ENCODE measurements around the gene SPG11.
A peak's percentile ranks its signal among the peaks of the same experiment; 100 is the strongest.

SPG11 gene

DNA sequence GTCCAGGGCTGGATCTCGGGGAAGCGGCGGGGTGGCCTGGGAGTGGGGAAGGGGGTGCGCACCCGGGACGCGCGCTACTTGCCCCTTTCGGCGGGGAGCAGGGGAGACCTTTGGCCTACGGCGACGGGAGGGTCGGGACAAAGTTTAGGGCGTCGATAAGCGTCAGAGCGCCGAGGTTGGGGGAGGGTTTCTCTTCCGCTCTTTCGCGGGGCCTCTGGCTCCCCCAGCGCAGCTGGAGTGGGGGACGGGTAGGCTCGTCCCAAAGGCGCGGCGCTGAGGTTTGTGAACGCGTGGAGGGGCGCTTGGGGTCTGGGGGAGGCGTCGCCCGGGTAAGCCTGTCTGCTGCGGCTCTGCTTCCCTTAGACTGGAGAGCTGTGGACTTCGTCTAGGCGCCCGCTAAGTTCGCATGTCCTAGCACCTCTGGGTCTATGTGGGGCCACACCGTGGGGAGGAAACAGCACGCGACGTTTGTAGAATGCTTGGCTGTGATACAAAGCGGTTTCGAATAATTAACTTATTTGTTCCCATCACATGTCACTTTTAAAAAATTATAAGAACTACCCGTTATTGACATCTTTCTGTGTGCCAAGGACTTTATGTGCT lies 48.4 kb upstream of the SPG11 start:
- H4K20me1 ChIP-seq (ENCODE audit: insufficient read depth, low read length): peaks cover 44% of the 10 kb centered on the region
- peak overlapping the region; percentile 75 for H3K4me2 ChIP-seq (ENCODE audit: low read depth, low read length)
- no peaks in the 10 kb centered on the region for H3K9me2 ChIP-seq (replicated peaks; ENCODE audit: insufficient read depth, low read length)
- H3K4me3 ChIP-seq (ENCODE audit: low read length): peak overlapping the region; percentile 97
- DNase-seq: peak; percentile 43
- H3K4me1 ChIP-seq (ENCODE audit: low read length): peaks cover 42% of the 10 kb centered on the region
- H3F3A ChIP-seq (ENCODE audit: insufficient read depth, low read length): peaks cover 52% of the 10 kb centered on the region
- no peaks in the 10 kb centered on the region for H3K9me3 ChIP-seq (replicated peaks; ENCODE audit: insufficient read depth, low read length)
- peaks cover 58% of the 10 kb centered on the region for H3K79me2 ChIP-seq (ENCODE audit: low read length)
- peaks cover 18% of the 10 kb centered on the region for H3K36me3 ChIP-seq (replicated peaks; ENCODE audit: insufficient read depth, low read length)
- peak overlapping the region; percentile 97 for H3K9ac ChIP-seq (ENCODE audit: low read length)
- H3K27ac ChIP-seq (ENCODE audit: low read length): peak overlapping the region; percentile 97
- H2AFZ ChIP-seq (ENCODE audit: low read length): no peak overlapping the region
- no peaks in the 10 kb centered on the region for H3K27me3 ChIP-seq (replicated peaks; ENCODE audit: insufficient read depth, low read length)
- TF ChIP-seq EZH2 (optimal IDR thresholded peaks at IDR 0.05; ENCODE audit: low read depth, low read length): no peak
- TF ChIP-seq, protein P1, sequence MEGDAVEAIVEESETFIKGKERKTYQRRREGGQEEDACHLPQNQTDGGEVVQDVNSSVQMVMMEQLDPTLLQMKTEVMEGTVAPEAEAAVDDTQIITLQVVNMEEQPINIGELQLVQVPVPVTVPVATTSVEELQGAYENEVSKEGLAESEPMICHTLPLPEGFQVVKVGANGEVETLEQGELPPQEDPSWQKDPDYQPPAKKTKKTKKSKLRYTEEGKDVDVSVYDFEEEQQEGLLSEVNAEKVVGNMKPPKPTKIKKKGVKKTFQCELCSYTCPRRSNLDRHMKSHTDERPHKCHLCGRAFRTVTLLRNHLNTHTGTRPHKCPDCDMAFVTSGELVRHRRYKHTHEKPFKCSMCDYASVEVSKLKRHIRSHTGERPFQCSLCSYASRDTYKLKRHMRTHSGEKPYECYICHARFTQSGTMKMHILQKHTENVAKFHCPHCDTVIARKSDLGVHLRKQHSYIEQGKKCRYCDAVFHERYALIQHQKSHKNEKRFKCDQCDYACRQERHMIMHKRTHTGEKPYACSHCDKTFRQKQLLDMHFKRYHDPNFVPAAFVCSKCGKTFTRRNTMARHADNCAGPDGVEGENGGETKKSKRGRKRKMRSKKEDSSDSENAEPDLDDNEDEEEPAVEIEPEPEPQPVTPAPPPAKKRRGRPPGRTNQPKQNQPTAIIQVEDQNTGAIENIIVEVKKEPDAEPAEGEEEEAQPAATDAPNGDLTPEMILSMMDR (IDR thresholded peaks at IDR 0.05; ENCODE audit: low read length): no peak
- TF ChIP-seq EZH2phosphoT487 (IDR thresholded peaks at IDR 0.05; ENCODE audit: low read length): no peak

DNA sequence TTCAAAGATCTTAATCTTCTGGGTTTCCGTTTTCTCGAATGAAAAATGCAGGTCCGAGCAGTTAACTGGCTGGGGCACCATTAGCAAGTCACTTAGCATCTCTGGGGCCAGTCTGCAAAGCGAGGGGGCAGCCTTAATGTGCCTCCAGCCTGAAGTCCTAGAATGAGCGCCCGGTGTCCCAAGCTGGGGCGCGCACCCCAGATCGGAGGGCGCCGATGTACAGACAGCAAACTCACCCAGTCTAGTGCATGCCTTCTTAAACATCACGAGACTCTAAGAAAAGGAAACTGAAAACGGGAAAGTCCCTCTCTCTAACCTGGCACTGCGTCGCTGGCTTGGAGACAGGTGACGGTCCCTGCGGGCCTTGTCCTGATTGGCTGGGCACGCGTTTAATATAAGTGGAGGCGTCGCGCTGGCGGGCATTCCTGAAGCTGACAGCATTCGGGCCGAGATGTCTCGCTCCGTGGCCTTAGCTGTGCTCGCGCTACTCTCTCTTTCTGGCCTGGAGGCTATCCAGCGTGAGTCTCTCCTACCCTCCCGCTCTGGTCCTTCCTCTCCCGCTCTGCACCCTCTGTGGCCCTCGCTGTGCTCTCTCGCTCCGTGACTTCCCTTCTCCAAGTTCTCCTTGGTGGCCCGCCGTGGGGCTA lies 47.8 kb upstream of the SPG11 start, which contains the start of the genes B2M and PATL2:
Gene B2M, plus strand, starts transcription at position 422 of the 647 bp plus-strand sequence. Its CDS starts 30 bp downstream, at position 452.
Gene PATL2, minus strand, starts transcription at position 228 of the 647 bp plus-strand sequence. CDS start 34,833 bp downstream, outside the sequence.
- peaks cover 46% of the 10 kb centered on the region for H3F3A ChIP-seq (ENCODE audit: insufficient read depth, low read length)
- DNase-seq: peak; percentile 98
- peak within 1 kb of the TSS; percentile 83 for H3K4me2 ChIP-seq (ENCODE audit: low read depth, low read length)
- peaks cover 35% of the 10 kb centered on the region for H3K4me1 ChIP-seq (ENCODE audit: low read length)
- peak within 1 kb of the TSS; percentile 97 for H3K27ac ChIP-seq (ENCODE audit: low read length)
- peak within 1 kb of the TSS; percentile 97 for H3K4me3 ChIP-seq (ENCODE audit: low read length)
- H4K20me1 ChIP-seq (ENCODE audit: insufficient read depth, low read length): peaks cover 37% of the 10 kb centered on the region
- H3K27me3 ChIP-seq (replicated peaks; ENCODE audit: insufficient read depth, low read length): no peaks in the 10 kb centered on the region
- no peaks in the 10 kb centered on the region for H3K9me3 ChIP-seq (replicated peaks; ENCODE audit: insufficient read depth, low read length)
- H2AFZ ChIP-seq (ENCODE audit: low read length): peak within 1 kb of the TSS; percentile 48
- no peak for TF ChIP-seq EZH2phosphoT487 (IDR thresholded peaks at IDR 0.05; ENCODE audit: low read length)
- peak within 1 kb of the TSS; percentile 97 for H3K9ac ChIP-seq (ENCODE audit: low read length)
- peaks cover 52% of the 10 kb centered on the region for H3K79me2 ChIP-seq (ENCODE audit: low read length)
- no peaks in the 10 kb centered on the region for H3K9me2 ChIP-seq (replicated peaks; ENCODE audit: insufficient read depth, low read length)
- H3K36me3 ChIP-seq (replicated peaks; ENCODE audit: insufficient read depth, low read length): peaks cover 12% of the 10 kb centered on the region

DNA sequence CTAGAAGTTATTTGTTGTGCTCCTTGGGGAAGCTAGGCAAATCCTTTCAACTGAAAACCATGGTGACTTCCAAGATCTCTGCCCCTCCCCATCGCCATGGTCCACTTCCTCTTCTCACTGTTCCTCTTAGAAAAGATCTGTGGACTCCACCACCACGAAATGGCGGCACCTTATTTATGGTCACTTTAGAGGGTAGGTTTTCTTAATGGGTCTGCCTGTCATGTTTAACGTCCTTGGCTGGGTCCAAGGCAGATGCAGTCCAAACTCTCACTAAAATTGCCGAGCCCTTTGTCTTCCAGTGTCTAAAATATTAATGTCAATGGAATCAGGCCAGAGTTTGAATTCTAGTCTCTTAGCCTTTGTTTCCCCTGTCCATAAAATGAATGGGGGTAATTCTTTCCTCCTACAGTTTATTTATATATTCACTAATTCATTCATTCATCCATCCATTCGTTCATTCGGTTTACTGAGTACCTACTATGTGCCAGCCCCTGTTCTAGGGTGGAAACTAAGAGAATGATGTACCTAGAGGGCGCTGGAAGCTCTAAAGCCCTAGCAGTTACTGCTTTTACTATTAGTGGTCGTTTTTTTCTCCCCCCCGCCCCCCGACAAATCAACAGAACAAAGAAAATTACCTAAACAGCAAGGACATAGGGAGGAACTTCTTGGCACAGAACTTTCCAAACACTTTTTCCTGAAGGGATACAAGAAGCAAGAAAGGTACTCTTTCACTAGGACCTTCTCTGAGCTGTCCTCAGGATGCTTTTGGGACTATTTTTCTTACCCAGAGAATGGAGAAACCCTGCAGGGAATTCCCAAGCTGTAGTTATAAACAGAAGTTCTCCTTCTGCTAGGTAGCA lies 47.0 kb upstream of the SPG11 start:
- peak overlapping the region; percentile 83 for H3K4me2 ChIP-seq (ENCODE audit: low read depth, low read length)
- H3K27ac ChIP-seq (ENCODE audit: low read length): peak overlapping the region; percentile 97
- peak overlapping the region; percentile 48 for H2AFZ ChIP-seq (ENCODE audit: low read length)
- DNase-seq: peak; percentile 71
- H4K20me1 ChIP-seq (ENCODE audit: insufficient read depth, low read length): peaks cover 30% of the 10 kb centered on the region
- no peaks in the 10 kb centered on the region for H3K9me2 ChIP-seq (replicated peaks; ENCODE audit: insufficient read depth, low read length)
- H3K9ac ChIP-seq (ENCODE audit: low read length): peak overlapping the region; percentile 97
- TF ChIP-seq EZH2phosphoT487 (IDR thresholded peaks at IDR 0.05; ENCODE audit: low read length) (no peak), EZH2 (optimal IDR thresholded peaks at IDR 0.05; ENCODE audit: low read depth, low read length) (no peak)
- TF ChIP-seq, protein P1 (IDR thresholded peaks at IDR 0.05; ENCODE audit: low read length): peak; percentile 54
- H3K9me3 ChIP-seq (replicated peaks; ENCODE audit: insufficient read depth, low read length): no peaks in the 10 kb centered on the region
- peaks cover 40% of the 10 kb centered on the region for H3F3A ChIP-seq (ENCODE audit: insufficient read depth, low read length)
- peaks cover 28% of the 10 kb centered on the region for H3K4me1 ChIP-seq (ENCODE audit: low read length)
- peak overlapping the region; percentile 97 for H3K4me3 ChIP-seq (ENCODE audit: low read length)
- no peaks in the 10 kb centered on the region for H3K27me3 ChIP-seq (replicated peaks; ENCODE audit: insufficient read depth, low read length)
- H3K79me2 ChIP-seq (ENCODE audit: low read length): peaks cover 44% of the 10 kb centered on the region
- H3K36me3 ChIP-seq (replicated peaks; ENCODE audit: insufficient read depth, low read length): peaks cover 4% of the 10 kb centered on the region; the same call in 1 of the 2 replicates

Measured in MM.1S (cell line).